H1 (cell line): ENCODE measurements around the gene ARHGEF25.

Experiments
- BCL11A ChIP-seq, 2 experiments: IDR thresholded peaks; one replicate each; pipeline ENCODE4 v1.6.1; 2011; ENCODE audit warnings: low read depth in 2 of 2, low read length in 2 of 2, mild to moderate bottlenecking in 2 of 2
- EGR1 ChIP-seq: IDR thresholded peaks from 2 replicates; pipeline ENCODE4 v1.6.1; 2011; ENCODE audit warnings: low read depth, low read length, borderline replicate concordance
- EZH2 ChIP-seq: fragments of 200-600 bp; sonication (generic); IDR thresholded peaks from 2 replicates; pipeline ENCODE4 v1.7.1; 2012; ENCODE audit warnings: low read depth, mild to moderate bottlenecking, moderate library complexity, low read length, inconsistent platforms; ENCODE audit not compliant: severe bottlenecking
- HDAC6 ChIP-seq: IDR thresholded peaks from one replicate; pipeline ENCODE4 v1.7.1; 2012; ENCODE audit warnings: low read depth, mild to moderate bottlenecking, inconsistent platforms, low read length, moderate library complexity
- KDM1A ChIP-seq: fragments of 200-600, 300-600 bp; sonication (generic); IDR thresholded peaks from 2 replicates; pipeline ENCODE4 v1.7.1; 2016; ENCODE audit warnings: mild to moderate bottlenecking, low read length, borderline replicate concordance
- POLR2A ChIP-seq, 2 experiments: IDR thresholded peaks; 1 replicate in 1 of 2; 2 replicates in 1 of 2; pipeline ENCODE4 v1.6.1; 2011; ENCODE audit warnings: low read depth in 2 of 2, low read length in 2 of 2, mild to moderate bottlenecking in 2 of 2; ENCODE audit errors: control extremely low read depth in 1 of 2
- POLR2AphosphoS5 ChIP-seq: IDR thresholded peaks from 2 replicates; pipeline ENCODE4 v1.6.1; 2011; ENCODE audit warnings: low read depth, low read length
- TBP ChIP-seq: IDR thresholded peaks from 2 replicates; pipeline ENCODE4 v1.6.1; 2011; ENCODE audit warnings: low read depth, low read length, improper control_type of control experiment
- TF ChIP-seq, protein P1 (sequence below), 3 experiments: IDR thresholded peaks; 1 replicate in 2 of 3; 2 replicates in 1 of 3; pipeline versions ENCODE4 v1.5.1 to v1.6.1; 2011; ENCODE audit warnings: low read length in 3 of 3, mild to moderate bottlenecking in 3 of 3, inconsistent platforms in 2 of 3, low read depth in 1 of 3, moderate library complexity in 1 of 3; ENCODE audit not compliant: insufficient read depth in 1 of 3; ENCODE audit errors: control extremely low read depth in 1 of 3

DNA sequence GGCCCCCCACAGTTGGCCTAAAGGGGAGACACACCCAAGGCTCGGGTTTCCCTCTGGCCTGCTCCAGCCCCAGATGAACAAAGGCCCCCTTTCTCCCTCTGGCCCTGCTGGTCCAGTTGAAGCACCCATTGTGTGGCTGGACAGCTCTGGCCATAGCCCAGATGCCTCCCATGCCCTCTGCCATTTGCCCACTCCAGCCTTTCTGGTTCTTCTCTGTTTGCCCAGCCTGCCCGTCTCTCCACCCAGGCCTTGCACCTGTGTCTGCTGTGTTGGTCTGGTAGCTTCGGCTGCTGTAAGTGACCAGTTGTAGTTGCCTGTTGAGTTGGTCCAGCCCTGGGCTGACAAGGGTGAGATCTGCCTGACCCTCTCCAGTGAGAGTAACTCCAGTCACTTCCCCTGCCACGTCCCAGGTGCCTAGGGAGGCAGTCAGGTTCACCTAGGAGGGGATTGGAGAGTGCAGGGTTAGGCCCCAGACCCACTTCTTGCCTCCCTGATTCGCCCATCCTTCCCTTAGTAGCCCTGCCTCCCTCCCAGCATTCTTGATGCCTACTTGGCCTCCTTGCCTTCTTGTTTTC, 18.7 kb downstream of the ARHGEF25 start:
- TF ChIP-seq BCL11A (IDR thresholded peaks at IDR 0.05; ENCODE audit: low read depth in 2 of 2, low read length in 2 of 2): no peak
- no peak for TF ChIP-seq TBP
- no peak for TF ChIP-seq HDAC6
- no peak for TF ChIP-seq POLR2A (IDR thresholded peaks at IDR 0.05; ENCODE audit: control extremely low read depth in 1 of 2, low read depth in 2 of 2, low read length in 2 of 2)
- TF ChIP-seq, protein P1, sequence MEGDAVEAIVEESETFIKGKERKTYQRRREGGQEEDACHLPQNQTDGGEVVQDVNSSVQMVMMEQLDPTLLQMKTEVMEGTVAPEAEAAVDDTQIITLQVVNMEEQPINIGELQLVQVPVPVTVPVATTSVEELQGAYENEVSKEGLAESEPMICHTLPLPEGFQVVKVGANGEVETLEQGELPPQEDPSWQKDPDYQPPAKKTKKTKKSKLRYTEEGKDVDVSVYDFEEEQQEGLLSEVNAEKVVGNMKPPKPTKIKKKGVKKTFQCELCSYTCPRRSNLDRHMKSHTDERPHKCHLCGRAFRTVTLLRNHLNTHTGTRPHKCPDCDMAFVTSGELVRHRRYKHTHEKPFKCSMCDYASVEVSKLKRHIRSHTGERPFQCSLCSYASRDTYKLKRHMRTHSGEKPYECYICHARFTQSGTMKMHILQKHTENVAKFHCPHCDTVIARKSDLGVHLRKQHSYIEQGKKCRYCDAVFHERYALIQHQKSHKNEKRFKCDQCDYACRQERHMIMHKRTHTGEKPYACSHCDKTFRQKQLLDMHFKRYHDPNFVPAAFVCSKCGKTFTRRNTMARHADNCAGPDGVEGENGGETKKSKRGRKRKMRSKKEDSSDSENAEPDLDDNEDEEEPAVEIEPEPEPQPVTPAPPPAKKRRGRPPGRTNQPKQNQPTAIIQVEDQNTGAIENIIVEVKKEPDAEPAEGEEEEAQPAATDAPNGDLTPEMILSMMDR (IDR thresholded peaks at IDR 0.05; ENCODE audit: control extremely low read depth in 1 of 3, insufficient read depth in 1 of 3, low read depth in 1 of 3, low read length in 3 of 3): no peak
- no peak for TF ChIP-seq EZH2
- no peak for TF ChIP-seq EGR1
- no peak for TF ChIP-seq POLR2AphosphoS5
- no peak for TF ChIP-seq KDM1A
